Esophagus squamous epithelium (tissue), 5 donors: Measurements from ENCODE around the gene CCDC97. TPM values are rescaled to one million over a fixed set of nuclear protein-coding genes. Genes with fewer than 3 reads are reported as not detected.

ENCODE experiments used
- DNase-seq: peaks from one replicate; lab custom pipeline; 2025; lab: John Stamatoyannopoulos, UW
- H3K27ac ChIP-seq, 4 donors: fragments of 200-600 bp; sonication (generic); one replicate each; pipeline ENCODE4 v1.5.1; 2016 to 2019; ENCODE audit warnings: mild to moderate bottlenecking in 1 of 4
- H3K27me3 ChIP-seq, 4 donors: fragments of 200-600 bp; sonication (generic); 1 replicate in 3 of 4; 2 replicates in 1 of 4; pipeline versions ENCODE4 v1.5.1 to v1.6.0; 2017 to 2021; ENCODE audit warnings: antibody characterized with exemption in 1 of 4
- H3K36me3 ChIP-seq, 3 donors: fragments of 200-600 bp; sonication (generic); one replicate each; pipeline ENCODE4 v1.5.1; 2016 to 2019
- H3K4me1 ChIP-seq, 3 donors: fragments of 200-600 bp; sonication (generic); one replicate each; pipeline ENCODE4 v1.5.1; 2017 to 2019
- H3K4me3 ChIP-seq, 4 donors: fragments of 200-600 bp; sonication (generic); 1 replicate in 3 of 4; 2 replicates in 1 of 4; pipeline ENCODE4 v1.5.1; 2016 to 2019; ENCODE audit warnings: mild to moderate bottlenecking in 2 of 4, moderate library complexity in 1 of 4
- H3K9me3 ChIP-seq, 3 donors: fragments of 200-600 bp; sonication (generic); one replicate each; pipeline ENCODE4 v1.5.1; 2016 to 2019
- CTCF ChIP-seq, 6 experiments: fragments of 450-650 bp in 4 of 6; fragments of 200-600 bp in 2 of 6; sonication (generic) in 2 of 6; IDR thresholded peaks; one replicate each; pipeline ENCODE4 v1.5.1; 2016 to 2019; ENCODE audit warnings: antibody characterized with exemption in 6 of 6, mild to moderate bottlenecking in 4 of 6, moderate library complexity in 4 of 6
- POLR2A ChIP-seq, 4 donors: fragments of 450-650 bp; IDR thresholded peaks; one replicate each; pipeline ENCODE4 v1.6.1; 2017; ENCODE audit warnings: antibody characterized with exemption in 4 of 4, mild to moderate bottlenecking in 4 of 4, moderate library complexity in 3 of 4
- WGBS, 2 donors: methylation state at CpG; one replicate each; pipeline ENCODE4 v1.1.5; 2018; 5-methylcytosine and 5-hydroxymethylcytosine counted together
- intact Hi-C: fragments of 100-400 bp; cut with DNase I; formaldehyde crosslinking; loops from one replicate; pipeline ENCODE4 v1.15.0; 2022
- total RNA-seq, 4 donors: library from RNA; depleted of rRNA; stranded (reverse); fragments of >200 nt; gene quantifications; one replicate each; pipeline ENCODE4 v1.1.0, GENCODE V29; 2016
- donor health status: DM: yes; HTN: yes; CAD: no.

The CCDC97 gene
- total RNA-seq, 4 donors from 2014 or later, result 9.4 to 19.5 (median 14.7) TPM

GRCh38 chr19:41328842-41329225 lies 18.9 kb downstream of the CCDC97 start:
- Histone ChIP-seq H3K36me3 (peaks cover 0 to 46% (median 12%) of the 10 kb centered on the region in 3 donors), H3K27me3 (no peaks in the 10 kb centered on the region), H3K4me1 (peaks cover 53 to 71% (median 54%) of the 10 kb centered on the region in 3 donors), H3K27ac (peak overlapping the region; percentile 85 to 90 (median 88)), H3K4me3 (peak overlapping the region in 1 of 4 donors; percentile 53), H3K9me3 (no peaks in the 10 kb centered on the region)
- DNase-seq, result no peak
- no peak for TF ChIP-seq CTCF (IDR thresholded peaks at IDR 0.05)
- TF ChIP-seq POLR2A (IDR thresholded peaks at IDR 0.05), result no peak
- intact Hi-C loops, result no loop called here
- 13 to 60% methylated on average over 1 of the region's 1 CpG for WGBS, 2 donors

- H3K4me1 ChIP-seq, result peaks cover 36 to 60% (median 41%) of the 10 kb centered on the region in 3 donors
- DNase-seq, result no peak
Observed at GRCh38 chr19:41330481-41330880, 20.5 kb downstream of the CCDC97 start.

GRCh38 chr19:41330946-41331678 lies 21.1 kb downstream of the CCDC97 start:
- Histone ChIP-seq H3K9me3 (no peaks in the 10 kb centered on the region), H3K4me3 (no peak overlapping the region), H3K27me3 (no peaks in the 10 kb centered on the region), H3K4me1 (peaks cover 30 to 55% (median 35%) of the 10 kb centered on the region in 3 donors), H3K36me3 (peaks cover 0 to 57% (median 12%) of the 10 kb centered on the region in 3 donors), H3K27ac (no peak overlapping the region)
- intact Hi-C loops, result no loop called here
- no peak for TF ChIP-seq CTCF (IDR thresholded peaks at IDR 0.05)
- no peak for TF ChIP-seq POLR2A (IDR thresholded peaks at IDR 0.05)
- no peak for DNase-seq
- 85 to 87% methylated on average over 20 to 29 of the region's 47 CpGs for WGBS, 2 donors

More at GRCh38 chr19:41330481-41330880, 20.5 kb downstream of the CCDC97 start:
- Histone ChIP-seq H3K4me3 (no peak overlapping the region), H3K27ac (no peak overlapping the region), H3K9me3 (no peaks in the 10 kb centered on the region), H3K27me3 (no peaks in the 10 kb centered on the region), H3K36me3 (peaks cover 0 to 50% (median 12%) of the 10 kb centered on the region in 3 donors)
- intact Hi-C loops, result no loop called here
- 82 to 90% methylated on average over 4 of the region's 4 CpGs for WGBS, 2 donors
- TF ChIP-seq CTCF (IDR thresholded peaks at IDR 0.05), result no peak
- TF ChIP-seq POLR2A (IDR thresholded peaks at IDR 0.05), result no peak

GRCh38 chr19:41332000-41332399 lies 22.0 kb downstream of the CCDC97 start:
- DNase-seq, result no peak
- intact Hi-C loops, result no loop called here
- Histone ChIP-seq H3K4me3 (no peak overlapping the region), H3K4me1 (peaks cover 21 to 46% (median 26%) of the 10 kb centered on the region in 3 donors), H3K27me3 (no peaks in the 10 kb centered on the region), H3K36me3 (peaks cover 0 to 64% (median 12%) of the 10 kb centered on the region in 3 donors), H3K9me3 (no peaks in the 10 kb centered on the region), H3K27ac (no peak overlapping the region)
- 87 to 95% methylated on average over 7 to 14 of the region's 16 CpGs for WGBS, 2 donors
- TF ChIP-seq POLR2A (IDR thresholded peaks at IDR 0.05), result no peak
- TF ChIP-seq CTCF (IDR thresholded peaks at IDR 0.05), result no peak

GRCh38 chr19:41332468-41332867 lies 22.5 kb downstream of the CCDC97 start:
- Histone ChIP-seq H3K4me3 (no peak overlapping the region), H3K27me3 (no peaks in the 10 kb centered on the region), H3K36me3 (peaks cover 0 to 69% (median 12%) of the 10 kb centered on the region in 3 donors), H3K9me3 (no peaks in the 10 kb centered on the region), H3K4me1 (peaks cover 18 to 41% (median 21%) of the 10 kb centered on the region in 3 donors), H3K27ac (no peak overlapping the region)
- intact Hi-C loops, result no loop called here
- WGBS, 2 donors, result 84 to 88% methylated on average over 5 of the region's 5 CpGs
- no peak for DNase-seq
- TF ChIP-seq CTCF (IDR thresholded peaks at IDR 0.05), result no peak
- no peak for TF ChIP-seq POLR2A (IDR thresholded peaks at IDR 0.05)
